Astrocyte of the spinal cord (primary cell): ENCODE results near the gene MVP.

ENCODE experiments used
- DNase-seq: peaks from one replicate; pipeline ENCODE4 v3.0.0; 2011; ENCODE audit warnings: low read depth, low spot score
- H3K4me3 ChIP-seq: 2 replicates; pipeline ENCODE4 v1.5.1; 2011; ENCODE audit warnings: low read depth, mild to moderate bottlenecking, low read length, moderate library complexity
- CTCF ChIP-seq: IDR thresholded peaks from 2 replicates; pipeline ENCODE4 v1.5.1; 2012; ENCODE audit warnings: low read depth, mild to moderate bottlenecking, low read length, inconsistent platforms
- in situ Hi-C: cut with HindIII; loops from 2 replicates; pipeline ENCODE4 v1.10.0; 2017; ENCODE audit warnings: low sequenced_read_pairs

Gene MVP

GRCh38 chr16:29812754-29813643 lies 7.3 kb upstream of the MVP start:
- in situ Hi-C loops, result no loop called here
- H3K4me3 ChIP-seq, result peak overlapping the region; percentile 61
- no peak for DNase-seq
- no peak for TF ChIP-seq CTCF

- DNase-seq, result no peak
- TF ChIP-seq CTCF, result no peak
- H3K4me3 ChIP-seq, result no peak overlapping the region
- in situ Hi-C loops, result no loop called here
These were observed 6.4 kb upstream of the MVP start for GRCh38 chr16:29813644-29814562.

GRCh38 chr16:29814592-29814991 lies 5.7 kb upstream of the MVP start:
- no peak overlapping the region for H3K4me3 ChIP-seq
- in situ Hi-C loops, result no loop called here
- TF ChIP-seq CTCF, result no peak
- DNase-seq, result no peak

- in situ Hi-C loops, result no loop called here
- peak overlapping the region; percentile 81 for H3K4me3 ChIP-seq
- no peak for TF ChIP-seq CTCF
- no peak for DNase-seq
These were observed 5.1 kb upstream of the MVP start for GRCh38 chr16:29815032-29815721.

- in situ Hi-C loops, result no loop called here
- peak within 1 kb of the TSS; percentile 81 for H3K4me3 ChIP-seq
- DNase-seq, result peak; percentile 100
- peak; percentile 94 for TF ChIP-seq CTCF
These were observed 4.2 kb upstream of the MVP start, which contains the start of gene PAGR1 for GRCh38 chr16:29815793-29816693. Gene PAGR1 (plus strand): TSS chr16:29816152. CDS start chr16:29816526, 374 bp downstream.
